OCI-LY1 (cell line): ENCODE data around the gene DNAH9.

Experiments used
- H2AFZ ChIP-seq: fragments of 200-600 bp; sonication (generic), shearing (Covaris generic); 2 replicates; pipeline ENCODE4 v1.6.0; 2014; ENCODE audit warnings: antibody characterized with exemption, mild to moderate bottlenecking, low read length
- H3F3A ChIP-seq: fragments of 200-600 bp; sonication (generic), shearing (Covaris generic); 2 replicates; pipeline ENCODE4 v1.6.0; 2014; ENCODE audit warnings: mild to moderate bottlenecking, antibody characterized with exemption, low read length, moderate library complexity; ENCODE audit not compliant: insufficient read depth
- H3K27ac ChIP-seq: fragments of 200-600 bp; sonication (generic); 2 replicates; pipeline ENCODE4 v1.5.1; 2014; ENCODE audit warnings: low read length, mixed run types, mild to moderate bottlenecking, low read depth; ENCODE audit not compliant: poor library complexity, severe bottlenecking
- H3K27me3 ChIP-seq: fragments of 200-600 bp; sonication (generic); 2 replicates; pipeline ENCODE4 v1.6.0; 2014; ENCODE audit warnings: antibody characterized with exemption, mild to moderate bottlenecking, low read length, moderate library complexity; ENCODE audit not compliant: insufficient read depth
- H3K36me3 ChIP-seq: fragments of 200-600 bp; sonication (generic); 2 replicates; pipeline ENCODE4 v1.6.1; 2014; ENCODE audit warnings: mild to moderate bottlenecking, antibody characterized with exemption, low read length, moderate library complexity, mixed read lengths; ENCODE audit not compliant: insufficient read depth
- H3K4me1 ChIP-seq: fragments of 200-600 bp; sonication (generic); 2 replicates; pipeline ENCODE4 v1.5.1; 2014; ENCODE audit warnings: mild to moderate bottlenecking, low read length, moderate library complexity; ENCODE audit not compliant: insufficient read depth, severe bottlenecking
- H3K4me2 ChIP-seq: fragments of 200-600 bp; sonication (generic), shearing (Covaris generic); 2 replicates; pipeline ENCODE4 v1.6.1; 2014; ENCODE audit warnings: low read length
- H3K4me3 ChIP-seq: fragments of 200-600 bp; sonication (generic); 2 replicates; pipeline ENCODE4 v1.5.1; 2014; ENCODE audit warnings: low read length, low read depth, mild to moderate bottlenecking, mixed read lengths; ENCODE audit not compliant: poor library complexity, severe bottlenecking
- H3K79me2 ChIP-seq: fragments of 200-600 bp; shearing (Covaris generic); 2 replicates; pipeline ENCODE4 v1.6.1; 2016; ENCODE audit warnings: mixed run types, low read length, mixed read lengths; ENCODE audit not compliant: insufficient read depth
- H3K9ac ChIP-seq: fragments of 200-600 bp; sonication (generic), shearing (Covaris generic); 2 replicates; pipeline ENCODE4 v1.6.1; 2014; ENCODE audit warnings: mild to moderate bottlenecking, low read length, mixed read lengths
- H3K9me2 ChIP-seq: fragments of 200-600 bp; sonication (generic), shearing (Covaris generic); 2 replicates; pipeline ENCODE4 v1.6.1; 2014; ENCODE audit warnings: low read depth, mild to moderate bottlenecking, low read length, mixed read lengths
- H3K9me3 ChIP-seq: fragments of 200-600 bp; shearing (Covaris generic); 2 replicates; pipeline ENCODE4 v1.6.1; 2014; ENCODE audit warnings: low read length, mixed read lengths
- H4K20me1 ChIP-seq: fragments of 200-600 bp; sonication (generic), shearing (Covaris generic); 2 replicates; pipeline ENCODE4 v1.6.0; 2016; ENCODE audit warnings: mild to moderate bottlenecking, low read length; ENCODE audit not compliant: insufficient read depth
- CTCF ChIP-seq: fragments of 200-600 bp; sonication (generic), shearing (Covaris generic); IDR thresholded peaks from 2 replicates; pipeline ENCODE4 v1.5.1; 2017; ENCODE audit warnings: mild to moderate bottlenecking, antibody characterized with exemption, low read length, moderate library complexity, mixed read lengths
- EZH2 ChIP-seq: fragments of 200-600 bp; sonication (generic), shearing (Covaris generic); IDR thresholded peaks from 2 replicates; pipeline ENCODE4 v1.8.0; 2017; ENCODE audit warnings: borderline replicate concordance, mixed run types, mild to moderate bottlenecking, antibody characterized with exemption, low read length, moderate library complexity, mixed read lengths

The DNAH9 gene

DNA sequence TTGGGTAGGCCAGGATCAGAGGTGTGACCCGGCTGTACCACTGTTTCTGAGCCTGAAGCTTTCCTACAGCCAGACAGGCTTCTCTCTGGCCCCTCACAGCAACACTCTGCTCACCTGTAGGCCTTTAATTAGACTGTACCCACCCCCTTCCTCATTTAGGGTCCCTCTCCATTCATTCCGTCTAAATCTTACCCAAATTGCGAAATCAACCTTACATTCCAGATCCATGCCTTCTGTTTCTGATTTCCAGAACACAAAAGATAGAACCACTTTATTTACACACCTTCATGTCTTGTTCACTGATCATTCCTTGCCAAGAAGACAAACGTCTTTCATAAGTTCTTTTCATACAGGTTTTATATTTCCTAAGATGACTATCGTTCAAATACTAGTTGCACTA lies 238.2 kb downstream of the DNAH9 start:
- H4K20me1 ChIP-seq, result no peaks in the 10 kb centered on the region
- no peaks in the 10 kb centered on the region for H3F3A ChIP-seq
- no peak for TF ChIP-seq EZH2
- TF ChIP-seq CTCF, result no peak

DNA sequence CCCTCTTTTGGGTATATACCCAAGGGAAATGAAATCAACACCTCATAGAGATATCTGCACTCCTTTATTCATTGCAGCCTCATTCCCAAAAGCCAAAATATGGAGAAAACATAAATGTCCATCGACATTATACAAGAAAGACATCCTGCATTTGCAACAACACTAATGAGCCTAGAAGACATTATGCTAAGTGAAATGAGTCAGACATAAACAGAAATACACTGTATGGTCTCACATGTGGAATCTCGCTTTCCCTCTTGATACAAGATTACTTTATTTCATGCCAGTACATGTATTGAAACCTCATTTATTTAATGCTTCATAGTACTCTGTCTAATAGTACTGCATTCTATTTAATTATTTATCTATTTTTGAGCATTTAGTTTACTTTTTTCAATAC lies 241.8 kb downstream of the DNAH9 start:
- Histone ChIP-seq H4K20me1 (no peaks in the 10 kb centered on the region), H2AFZ (no peak overlapping the region), H3K9me3 (no peaks in the 10 kb centered on the region), H3K79me2 (no peaks in the 10 kb centered on the region), H3K4me1 (no peaks in the 10 kb centered on the region), H3K36me3 (no peaks in the 10 kb centered on the region), H3K4me3 (no peak overlapping the region), H3K9me2 (no peaks in the 10 kb centered on the region), H3F3A (no peaks in the 10 kb centered on the region), H3K4me2 (no peak overlapping the region), H3K27ac (no peak overlapping the region), H3K27me3 (no peaks in the 10 kb centered on the region), H3K9ac (no peak overlapping the region)
- TF ChIP-seq EZH2 (no peak), CTCF (no peak)

More for the DNA sequence above, 238.2 kb downstream of the DNAH9 start:
- Histone ChIP-seq H3K79me2 (no peaks in the 10 kb centered on the region), H3K4me1 (no peaks in the 10 kb centered on the region), H3K9me2 (no peaks in the 10 kb centered on the region), H3K4me2 (no peak overlapping the region), H3K27me3 (no peaks in the 10 kb centered on the region; the same call in 1 of the 2 replicates), H3K9ac (no peak overlapping the region), H3K4me3 (no peak overlapping the region), H3K9me3 (no peaks in the 10 kb centered on the region), H2AFZ (no peak overlapping the region), H3K27ac (no peak overlapping the region), H3K36me3 (no peaks in the 10 kb centered on the region)

GRCh38 chr17:11840831-11841230 lies 242.6 kb downstream of the DNAH9 start:
- no peaks in the 10 kb centered on the region for H4K20me1 ChIP-seq
- no peaks in the 10 kb centered on the region for H3K36me3 ChIP-seq
- H3K4me2 ChIP-seq, result no peak overlapping the region
- H3K79me2 ChIP-seq, result no peaks in the 10 kb centered on the region
- no peaks in the 10 kb centered on the region for H3K27me3 ChIP-seq
- TF ChIP-seq CTCF, result no peak
- TF ChIP-seq EZH2, result no peak
- no peaks in the 10 kb centered on the region for H3F3A ChIP-seq
- H3K4me3 ChIP-seq, result no peak overlapping the region
- H3K9me2 ChIP-seq, result no peaks in the 10 kb centered on the region
- no peaks in the 10 kb centered on the region for H3K4me1 ChIP-seq
- no peaks in the 10 kb centered on the region for H3K9me3 ChIP-seq
- H3K9ac ChIP-seq, result no peak overlapping the region
- no peak overlapping the region for H3K27ac ChIP-seq
- no peak overlapping the region for H2AFZ ChIP-seq
